HK-2 (cell line): ENCODE results near the gene KCTD1.

Source experiments
- DNase-seq: peaks from one replicate; pipeline ENCODE4 v3.0.0-alpha.2; 2018; ENCODE audit not compliant: unreplicated experiment

Gene KCTD1

DNA sequence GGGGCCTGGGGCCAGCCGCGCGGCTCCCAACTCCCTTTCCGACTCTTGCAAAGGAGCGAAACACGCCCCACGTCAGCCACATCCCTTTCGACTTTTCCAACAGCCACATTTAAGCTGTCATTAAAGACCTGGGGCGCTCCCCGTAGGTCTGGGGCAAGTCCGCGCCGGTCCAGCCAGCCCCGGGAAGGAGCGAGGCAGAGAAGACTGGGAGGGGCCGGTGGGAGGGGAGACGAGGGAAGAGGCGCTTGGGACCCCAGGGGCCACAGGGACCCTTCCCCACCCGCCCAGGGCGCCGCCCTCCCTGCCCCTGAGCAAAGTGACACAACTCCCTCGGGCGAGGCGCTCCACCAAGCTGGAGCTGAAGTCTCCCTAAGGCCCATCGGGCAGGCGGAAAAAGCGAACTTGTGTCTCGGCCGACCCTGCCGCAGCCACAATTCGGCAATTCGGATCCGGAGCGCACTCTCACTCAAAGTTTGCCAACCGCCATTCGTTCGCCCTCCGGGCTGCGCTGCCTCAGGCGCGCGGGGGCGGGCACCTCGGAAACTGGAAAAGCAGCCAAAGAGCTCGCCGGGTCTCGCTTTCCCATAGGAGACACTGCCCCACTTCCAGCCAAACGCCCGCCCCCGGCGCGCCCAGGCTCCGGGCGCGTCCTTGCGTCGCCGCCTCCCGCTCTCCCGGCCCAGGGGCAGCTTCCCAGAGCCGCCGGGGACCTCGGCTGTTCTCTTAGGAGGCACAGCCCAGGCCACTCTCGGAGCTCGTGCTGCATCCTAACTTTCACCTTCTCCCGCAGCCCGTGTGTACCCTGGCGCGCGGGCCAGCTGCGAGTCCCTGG, 1.1 kb upstream of the KCTD1 start:
- DNase-seq = peak; percentile 71

- DNase-seq = no peak
Measured at GRCh38 chr18:26547646-26548414, 523 bp downstream of the KCTD1 start.

GRCh38 chr18:26546875-26547645, 1.3 kb downstream of the KCTD1 start:
- DNase-seq = no peak

DNA sequence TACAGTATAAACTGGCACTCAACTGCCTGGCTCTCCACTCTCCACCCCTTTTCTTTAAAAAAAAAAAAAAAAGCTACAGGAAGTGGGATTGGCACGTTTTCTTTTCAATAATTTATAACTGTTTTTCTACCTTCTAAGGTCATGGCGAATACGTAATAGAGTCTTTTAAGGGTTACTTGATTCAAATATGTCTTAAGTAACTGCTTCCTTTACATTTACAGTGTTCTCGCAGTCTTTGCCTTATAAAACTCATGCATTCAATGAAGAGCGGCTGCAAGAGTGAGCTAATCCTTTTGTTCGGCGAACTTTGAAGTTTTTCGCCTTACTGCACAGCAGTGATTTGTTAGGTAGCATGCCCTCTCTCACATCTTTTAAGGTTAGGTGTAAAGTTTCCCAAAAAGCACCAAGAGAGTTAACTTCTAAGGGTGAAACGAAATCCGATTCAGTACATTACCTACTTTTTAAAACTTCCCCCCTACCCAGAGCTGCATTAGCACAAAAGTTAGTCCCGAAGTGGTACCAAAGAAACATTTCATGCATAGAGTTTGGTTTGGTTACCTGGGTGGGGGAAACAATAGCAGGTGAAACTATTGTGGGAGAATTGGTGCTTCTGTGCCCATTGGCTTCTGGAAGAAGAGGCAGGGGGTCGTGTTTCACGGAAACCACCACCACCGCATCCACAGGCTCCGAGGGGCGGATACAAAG, 2.0 kb downstream of the KCTD1 start:
- DNase-seq = no peak

- DNase-seq = no peak
Measured at GRCh38 chr18:26545335-26546123, 2.8 kb downstream of the KCTD1 start.

- no peak for DNase-seq
Measured at GRCh38 chr18:26544451-26544850, 3.9 kb downstream of the KCTD1 start.

DNA sequence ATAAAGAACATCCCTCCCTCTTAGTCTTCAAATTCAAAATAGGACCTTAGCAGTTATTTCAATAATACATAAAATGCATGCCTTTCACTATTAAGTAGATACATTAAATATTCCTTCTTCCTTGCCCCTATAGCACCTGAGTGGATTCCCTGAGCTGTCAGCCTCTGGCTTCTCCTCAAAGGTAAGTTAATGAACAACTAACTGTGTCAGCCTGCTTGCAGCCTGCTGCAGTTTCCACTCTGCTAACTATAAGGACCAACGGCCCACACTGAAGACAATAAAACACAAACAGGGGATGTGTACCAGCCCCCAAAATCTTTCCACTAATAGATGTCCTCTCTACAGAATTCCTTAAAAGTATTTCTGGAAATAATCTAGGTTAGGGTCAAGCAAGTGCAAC, 5.0 kb downstream of the KCTD1 start:
- no peak for DNase-seq

DNA sequence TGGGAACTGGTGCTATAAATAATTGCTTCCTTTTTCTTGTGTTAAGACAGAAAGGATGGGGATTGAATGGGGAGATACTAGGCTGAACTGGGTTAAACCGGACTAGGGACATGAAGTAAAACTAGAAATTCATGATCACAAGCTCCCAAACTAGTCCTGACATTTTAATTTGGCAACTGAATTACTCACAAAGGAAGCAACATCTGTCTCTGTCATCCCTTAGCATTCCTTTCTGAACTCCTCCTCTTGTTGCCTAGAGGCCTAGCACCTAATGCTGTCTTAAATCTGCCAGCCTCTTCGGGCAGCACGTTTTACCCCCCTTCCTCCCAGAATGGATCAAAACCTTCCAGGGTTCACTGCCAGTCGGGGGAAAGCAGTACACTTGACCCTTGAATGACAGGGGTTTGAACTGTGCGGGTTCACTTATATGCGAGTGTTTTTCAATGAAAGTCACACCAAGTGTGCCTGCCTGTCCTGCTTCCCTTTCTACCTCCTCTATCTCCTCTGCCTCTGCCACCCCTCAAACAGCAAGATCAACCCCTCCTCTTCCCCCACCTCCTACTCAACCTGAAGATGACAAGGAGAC, 8.2 kb downstream of the KCTD1 start:
- no peak for DNase-seq

- DNase-seq = no peak
Measured at GRCh38 chr18:26538524-26538923, 9.8 kb downstream of the KCTD1 start.

DNA sequence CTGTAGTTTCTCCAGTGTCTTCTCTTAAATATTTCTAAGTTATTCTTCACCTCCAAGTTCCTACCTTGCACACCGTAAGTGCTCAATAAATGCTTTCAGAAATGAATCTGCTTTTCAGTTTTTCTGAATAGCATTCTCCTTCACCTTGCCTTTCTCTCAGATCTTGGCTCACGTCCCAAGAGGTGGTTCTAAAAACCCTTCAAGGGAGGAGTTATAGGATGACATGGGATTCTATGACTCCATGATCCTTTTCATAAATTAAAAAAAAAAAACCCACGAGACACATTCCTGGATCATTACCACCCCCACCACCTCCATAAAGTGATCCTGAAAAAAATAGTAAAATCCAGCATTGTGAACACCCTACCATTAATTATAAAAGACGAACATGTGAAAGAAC, 11.7 kb downstream of the KCTD1 start:
- no peak for DNase-seq

GRCh38 chr18:26536032-26536431, 12.3 kb downstream of the KCTD1 start:
- DNase-seq = no peak

GRCh38 chr18:26535630-26536029, 12.7 kb downstream of the KCTD1 start:
- DNase-seq = no peak

- no peak for DNase-seq
Measured at GRCh38 chr18:26532367-26533340, 15.7 kb downstream of the KCTD1 start.

GRCh38 chr18:26531605-26532298, 16.6 kb downstream of the KCTD1 start:
- no peak for DNase-seq

DNA sequence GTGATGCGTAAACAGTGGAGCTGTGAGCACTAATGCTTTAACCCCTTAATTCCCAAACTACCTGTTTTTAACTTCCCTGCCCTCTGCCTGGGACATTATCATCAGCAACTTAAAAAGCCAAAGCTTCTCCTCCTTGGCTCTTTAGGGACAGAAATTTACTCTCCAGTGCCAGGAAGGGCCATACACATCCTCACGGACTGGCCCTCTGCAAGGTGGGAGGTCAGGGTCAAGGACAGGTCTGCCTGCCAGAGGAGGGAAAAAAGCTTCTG, 21.5 kb downstream of the KCTD1 start:
- no peak for DNase-seq

DNA sequence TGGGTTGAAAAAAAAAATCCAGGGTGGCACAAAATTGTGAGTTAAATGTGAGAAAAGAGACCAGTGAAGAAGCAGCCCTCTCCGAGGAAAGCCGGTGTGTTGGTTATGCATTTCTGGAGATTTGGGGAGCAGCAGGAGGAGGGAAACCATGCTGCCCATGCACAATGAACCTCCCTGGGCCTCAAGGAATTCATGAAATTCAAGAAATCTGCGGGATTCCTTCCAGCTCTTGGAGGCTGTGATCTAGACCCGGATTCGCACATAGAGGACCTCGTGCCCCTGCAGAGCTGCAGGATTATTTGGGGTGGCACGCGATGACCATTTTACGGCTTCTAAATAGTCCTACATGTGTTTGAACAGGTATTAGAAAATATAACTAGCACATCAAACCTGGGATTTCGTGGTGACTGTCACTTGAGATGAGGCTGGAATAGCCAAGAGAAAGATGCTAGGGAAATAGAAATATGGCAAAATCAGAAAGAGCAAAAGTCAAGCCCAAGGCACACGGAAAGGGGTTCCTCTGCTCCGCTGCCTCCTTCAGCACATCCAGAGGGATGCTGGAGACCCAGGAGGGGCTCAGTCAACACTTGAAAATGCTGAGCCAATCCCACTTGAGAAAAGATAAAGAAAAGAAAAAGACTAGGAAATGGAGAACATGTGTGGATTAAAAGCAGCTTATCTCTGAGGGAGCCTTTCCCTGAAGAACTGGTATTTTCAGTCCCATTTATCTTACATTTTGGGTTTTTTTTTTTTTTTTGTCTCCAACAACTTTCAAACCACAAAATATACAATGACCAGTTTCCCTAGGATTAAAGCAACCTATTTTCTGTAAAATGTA, 22.0 kb downstream of the KCTD1 start:
- DNase-seq = no peak

DNA sequence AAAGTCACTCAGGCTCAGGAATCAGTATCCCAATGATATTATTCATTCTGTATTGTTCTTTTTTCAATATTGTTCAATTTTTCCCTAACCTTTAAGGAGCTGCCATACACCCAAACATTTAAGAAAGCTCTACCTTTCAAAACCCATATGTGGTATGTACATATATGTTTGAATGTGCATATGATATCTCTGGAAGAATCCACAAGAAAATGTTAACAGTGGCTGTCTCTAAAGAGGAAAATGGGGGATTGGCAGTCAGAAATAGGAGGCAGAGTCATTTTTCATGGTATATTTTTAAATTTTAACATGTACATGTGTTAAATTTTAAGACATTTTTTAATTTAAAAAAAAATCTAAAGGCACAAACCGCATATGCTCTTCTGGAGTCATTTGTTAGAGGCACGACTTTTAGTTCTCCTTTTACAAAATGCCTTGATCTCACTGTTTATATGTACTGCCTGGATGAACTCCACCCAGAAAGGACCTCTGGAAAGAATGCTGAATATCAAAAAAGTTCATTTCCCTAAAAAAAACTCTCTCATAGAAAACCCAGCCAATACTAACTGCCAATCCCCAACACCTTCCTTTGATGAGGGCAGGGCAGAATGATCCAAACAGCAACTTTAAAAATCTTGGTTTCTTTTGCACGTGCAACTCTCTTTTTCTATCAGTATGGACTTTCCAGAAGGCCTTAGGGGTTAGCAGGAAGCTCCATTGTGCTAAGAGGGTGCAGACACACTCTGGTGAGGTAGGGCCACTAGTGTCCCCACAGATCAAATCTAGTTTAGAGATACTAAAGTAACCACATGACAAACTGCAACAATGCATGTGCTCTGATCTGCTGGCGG, 23.6 kb downstream of the KCTD1 start:
- DNase-seq = no peak
